DMS53 treated with DMSO at 0.1 percent for 48 hours (cell line): ENCODE measurements around the gene FMN1.

Source experiments
- DNase-seq: peaks from one replicate; lab custom pipeline; 2025; ENCODE audit not compliant: unreplicated experiment; lab: John Stamatoyannopoulos, UW

Gene FMN1

GRCh38 chr15:33194704-33195670 lies at the start of gene FMN1:
FMN1 (minus strand) TSS chr15:33194714; CDS start chr15:33154914, 39,800 bp downstream.
- DNase-seq, result peak; percentile 65

- DNase-seq, result peak; percentile 16
These were observed 49.4 kb upstream of the FMN1 start for GRCh38 chr15:33243869-33244268.

GRCh38 chr15:33243393-33243792 lies 48.9 kb upstream of the FMN1 start:
- DNase-seq, result no peak

GRCh38 chr15:33242669-33243191 lies 48.2 kb upstream of the FMN1 start:
- no peak for DNase-seq

- DNase-seq, result no peak
These were observed 47.7 kb upstream of the FMN1 start for GRCh38 chr15:33242165-33242564.

GRCh38 chr15:33236841-33237509 lies 42.5 kb upstream of the FMN1 start:
- DNase-seq, result no peak

GRCh38 chr15:33234020-33234461 lies 39.5 kb upstream of the FMN1 start:
- DNase-seq, result no peak

GRCh38 chr15:33226559-33227181 lies 32.2 kb upstream of the FMN1 start:
- DNase-seq, result no peak

GRCh38 chr15:33218071-33218491 lies 23.6 kb upstream of the FMN1 start:
- DNase-seq, result no peak

GRCh38 chr15:33215941-33216872 lies 21.7 kb upstream of the FMN1 start:
- peak; percentile 13 for DNase-seq

GRCh38 chr15:33211176-33211808 lies 16.8 kb upstream of the FMN1 start:
- DNase-seq, result no peak

- no peak for DNase-seq
These were observed 15.3 kb upstream of the FMN1 start for GRCh38 chr15:33209575-33210481.

GRCh38 chr15:33207646-33208045 lies 13.1 kb upstream of the FMN1 start:
- DNase-seq, result no peak

- DNase-seq, result no peak
These were observed 11.9 kb upstream of the FMN1 start for GRCh38 chr15:33206366-33206765.

GRCh38 chr15:33204926-33205325 lies 10.4 kb upstream of the FMN1 start:
- no peak for DNase-seq

- DNase-seq, result no peak
These were observed 9.6 kb upstream of the FMN1 start for GRCh38 chr15:33204087-33204486.

- peak; percentile 87 for DNase-seq
These were observed 7.1 kb upstream of the FMN1 start for GRCh38 chr15:33201491-33202231.

- no peak for DNase-seq
These were observed 6.4 kb upstream of the FMN1 start for GRCh38 chr15:33200903-33201302.
